GM12892 (cell line): ENCODE measurements around the gene USP50.

Experiments
- POLR2A ChIP-seq: IDR thresholded peaks from 2 replicates; pipeline ENCODE4 v1.6.1; 2011; ENCODE audit warnings: low read depth, low read length, control low read depth
- POLR2AphosphoS5 ChIP-seq: IDR thresholded peaks from 2 replicates; pipeline ENCODE4 v1.6.1; 2011; ENCODE audit warnings: low read depth, low read length, control low read depth
- TAF1 ChIP-seq: IDR thresholded peaks from 2 replicates; pipeline ENCODE4 v1.6.1; 2011; ENCODE audit warnings: low read depth, mild to moderate bottlenecking, control low read depth, low read length, borderline replicate concordance

DNA sequence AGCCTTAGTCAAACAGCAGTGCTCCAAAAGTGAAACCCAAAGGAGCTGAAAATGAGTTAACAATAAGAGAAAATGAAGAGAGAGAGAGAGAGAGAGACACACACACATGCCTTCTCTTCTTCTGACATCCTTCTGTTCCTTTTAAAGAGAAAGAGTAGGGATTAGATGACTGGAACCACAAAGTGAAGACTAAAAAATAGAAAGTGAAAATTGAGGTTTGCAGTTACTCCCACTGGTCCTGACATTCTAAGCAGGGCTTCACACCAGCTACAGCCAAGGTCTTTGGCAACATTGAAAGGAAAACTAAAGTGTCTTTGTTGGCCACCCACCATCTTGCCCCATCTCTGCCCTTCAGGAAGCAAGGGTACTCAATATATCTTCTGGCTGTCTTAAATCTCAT is 59.2 kb downstream of the USP50 start:
- no peak for TF ChIP-seq POLR2AphosphoS5
- TF ChIP-seq POLR2A = no peak
- no peak for TF ChIP-seq TAF1
